ENCODE data around the gene PPIL3. TPM values are rescaled to one million over a fixed set of nuclear protein-coding genes. Genes with fewer than 3 reads are reported as not detected.

The PPIL3 gene
- total RNA-seq, 1 experiment from 2014 or later = 48.3 TPM

- ChIA-PET POLR2A (ENCODE audit: low non-redundant PET) (no interaction called here), CTCF (interaction anchor here (0.6 kb wide), 1 partner anchor 29 kb away, joined by 3 read pairs; no protein-coding TSS in a partner anchor)
- Histone ChIP-seq H3K36me3 (ENCODE audit: insufficient read depth, low read length, poor library complexity, severe bottlenecking) (peaks cover 24% of the 10 kb centered on the region), H3K4me3 (ENCODE audit: low read depth, low read length, poor library complexity, severe bottlenecking) (no peak overlapping the region), H3K27me3 (replicated peaks; ENCODE audit: insufficient read depth, low read depth, low read length, poor library complexity) (no peaks in the 10 kb centered on the region), H3K9me3 (ENCODE audit: low read depth, low read length, poor library complexity, severe bottlenecking) (no peaks in the 10 kb centered on the region), H3K27ac (ENCODE audit: low read depth, low read length, poor library complexity, severe bottlenecking) (no peak overlapping the region), H3K4me1 (ENCODE audit: insufficient read depth, low read length, poor library complexity, severe bottlenecking) (no peaks in the 10 kb centered on the region)
- no TSS peak for BruUV-seq (replicated peaks)
- no peak for DNase-seq (ENCODE audit: low spot score)
- TF ChIP-seq EZH2 (IDR thresholded peaks at IDR 0.05; ENCODE audit: borderline replicate concordance, low read depth, low read length, poor library complexity, severe bottlenecking) (no peak), CTCF (conservative IDR thresholded peaks at IDR 0.05; ENCODE audit: low read depth, low read length) (no peak)
- intact Hi-C loops (cut with micrococcal nuclease; ENCODE audit: unreplicated experiment) = no loop called here
Measured at GRCh38 chr2:200929334-200930249, 40.7 kb upstream of the PPIL3 start.

GRCh38 chr2:200922439-200922838 is 33.6 kb upstream of the PPIL3 start:
- no peak for DNase-seq (ENCODE audit: low spot score)
- Histone ChIP-seq H3K4me1 (ENCODE audit: insufficient read depth, low read length, poor library complexity, severe bottlenecking) (no peaks in the 10 kb centered on the region), H3K9me3 (ENCODE audit: low read depth, low read length, poor library complexity, severe bottlenecking) (no peaks in the 10 kb centered on the region), H3K36me3 (ENCODE audit: insufficient read depth, low read length, poor library complexity, severe bottlenecking) (peaks cover 52% of the 10 kb centered on the region), H3K27me3 (replicated peaks; ENCODE audit: insufficient read depth, low read depth, low read length, poor library complexity) (no peaks in the 10 kb centered on the region), H3K27ac (ENCODE audit: low read depth, low read length, poor library complexity, severe bottlenecking) (no peak overlapping the region), H3K4me3 (ENCODE audit: low read depth, low read length, poor library complexity, severe bottlenecking) (no peak overlapping the region)
- TF ChIP-seq EZH2 (IDR thresholded peaks at IDR 0.05; ENCODE audit: borderline replicate concordance, low read depth, low read length, poor library complexity, severe bottlenecking) (no peak), CTCF (conservative IDR thresholded peaks at IDR 0.05; ENCODE audit: low read depth, low read length) (no peak)
- POLR2A ChIA-PET (ENCODE audit: low non-redundant PET) = no interaction called here
- CTCF ChIA-PET = no interaction called here
- BruUV-seq (replicated peaks) = no TSS peak
- intact Hi-C loops (cut with micrococcal nuclease; ENCODE audit: unreplicated experiment) = no loop called here

GRCh38 chr2:200913654-200914053 is 24.8 kb upstream of the PPIL3 start:
- H3K9me3 ChIP-seq (ENCODE audit: low read depth, low read length, poor library complexity, severe bottlenecking) = no peaks in the 10 kb centered on the region
- ChIA-PET POLR2A (ENCODE audit: low non-redundant PET) (no interaction called here), CTCF (interaction anchor here (0.7 kb wide), 1 partner anchor 13 kb away, joined by 5 read pairs; no protein-coding TSS in a partner anchor)
- BruUV-seq (replicated peaks) = no TSS peak
- H3K36me3 ChIP-seq (ENCODE audit: insufficient read depth, low read length, poor library complexity, severe bottlenecking) = peaks cover 54% of the 10 kb centered on the region
- no peaks in the 10 kb centered on the region for H3K27me3 ChIP-seq (replicated peaks; ENCODE audit: insufficient read depth, low read depth, low read length, poor library complexity)
- TF ChIP-seq CTCF (conservative IDR thresholded peaks at IDR 0.05; ENCODE audit: low read depth, low read length) (no peak), EZH2 (IDR thresholded peaks at IDR 0.05; ENCODE audit: borderline replicate concordance, low read depth, low read length, poor library complexity, severe bottlenecking) (no peak)
- H3K4me3 ChIP-seq (ENCODE audit: low read depth, low read length, poor library complexity, severe bottlenecking) = no peak overlapping the region
- H3K4me1 ChIP-seq (ENCODE audit: insufficient read depth, low read length, poor library complexity, severe bottlenecking) = no peaks in the 10 kb centered on the region
- intact Hi-C loops (cut with micrococcal nuclease; ENCODE audit: unreplicated experiment) = no loop called here
- no peak for DNase-seq (ENCODE audit: low spot score)
- no peak overlapping the region for H3K27ac ChIP-seq (ENCODE audit: low read depth, low read length, poor library complexity, severe bottlenecking)

Measured in A673 (cell line).